Caki2 (cell line): ENCODE measurements around the gene IZUMO4. TPM values are rescaled to one million over a fixed set of nuclear protein-coding genes. Genes with fewer than 3 reads are reported as not detected.
A peak's percentile ranks its signal among the peaks of the same experiment; 100 is the strongest.

Source experiments
- DNase-seq: peaks from one replicate; pipeline ENCODE4 v3.0.0-alpha.2; 2015; ENCODE audit warnings: low read depth
- in situ Hi-C: cut with HindIII; loops from 2 replicates; pipeline ENCODE4 v1.10.0; 2016; ENCODE audit warnings: low sequenced_read_pairs, low pct_unique_long_range_greater_than_20kb, mixed read lengths
- total RNA-seq: library from RNA; depleted of rRNA; stranded (reverse); fragments of >200 nt; shearing (Covaris generic); gene quantifications from 2 replicates; pipeline ENCODE4 v1.2.3, GENCODE V29; 2014; ENCODE audit warnings: low replicate concordance

IZUMO4 gene
- total RNA-seq, 1 experiment from 2014 or later, result not detected

- in situ Hi-C loops, result no loop called here
- DNase-seq, result no peak
These were observed 38.9 kb upstream of the IZUMO4 start for GRCh38 chr19:2057484-2058469.

GRCh38 chr19:2058570-2059421 lies 37.9 kb upstream of the IZUMO4 start:
- no peak for DNase-seq
- in situ Hi-C loops, result no loop called here

GRCh38 chr19:2059422-2060201 lies 37.1 kb upstream of the IZUMO4 start:
- DNase-seq, result peak; percentile 94
- in situ Hi-C loops, result no loop called here

- in situ Hi-C loops, result no loop called here
- DNase-seq, result peak; percentile 83
These were observed 35.7 kb upstream of the IZUMO4 start for GRCh38 chr19:2060884-2061494.

- DNase-seq, result peak; percentile 94
- in situ Hi-C loops, result no loop called here
These were observed 35.0 kb upstream of the IZUMO4 start for GRCh38 chr19:2061495-2062388.

GRCh38 chr19:2062389-2062729 lies 34.4 kb upstream of the IZUMO4 start:
- in situ Hi-C loops, result no loop called here
- no peak for DNase-seq

GRCh38 chr19:2062770-2063169 lies 33.9 kb upstream of the IZUMO4 start:
- in situ Hi-C loops, result no loop called here
- no peak for DNase-seq

GRCh38 chr19:2063824-2064223 lies 32.9 kb upstream of the IZUMO4 start:
- in situ Hi-C loops, result no loop called here
- DNase-seq, result no peak

GRCh38 chr19:2064395-2064787 lies 32.3 kb upstream of the IZUMO4 start:
- in situ Hi-C loops, result no loop called here
- DNase-seq, result no peak

- in situ Hi-C loops, result no loop called here
- peak; percentile 33 for DNase-seq
These were observed 31.8 kb upstream of the IZUMO4 start for GRCh38 chr19:2064788-2065524.

- DNase-seq, result no peak
- in situ Hi-C loops, result no loop called here
These were observed 26.3 kb upstream of the IZUMO4 start for GRCh38 chr19:2070436-2070827.

- in situ Hi-C loops, result no loop called here
- DNase-seq, result no peak
These were observed 25.6 kb upstream of the IZUMO4 start for GRCh38 chr19:2070986-2071673.

- in situ Hi-C loops, result no loop called here
- DNase-seq, result no peak
These were observed 23.8 kb upstream of the IZUMO4 start for GRCh38 chr19:2072757-2073551.

- no peak for DNase-seq
- in situ Hi-C loops, result no loop called here
These were observed 20.2 kb upstream of the IZUMO4 start for GRCh38 chr19:2076526-2076944.

GRCh38 chr19:2077398-2077797 lies 19.3 kb upstream of the IZUMO4 start:
- DNase-seq, result no peak
- in situ Hi-C loops, result no loop called here
